SU-DHL-6 (cell line): Measurements from ENCODE around the gene CIAO3.

ENCODE experiments used
- CTCF ChIP-seq: fragments of 200-600 bp; sonication (generic); IDR thresholded peaks from one replicate; pipeline ENCODE4 v1.5.1; 2017; ENCODE audit warnings: antibody characterized with exemption, mild to moderate bottlenecking, low read length, moderate library complexity; ENCODE audit not compliant: insufficient read depth, poor library complexity, severe bottlenecking
- EZH2phosphoT487 ChIP-seq: fragments of 200-600 bp; sonication (generic), shearing (Covaris generic); conservative IDR thresholded peaks from 2 replicates; pipeline ENCODE4 v1.6.1; 2018; ENCODE audit warnings: mild to moderate bottlenecking, antibody characterized with exemption, low read length, moderate library complexity, mixed read lengths

GRCh38 chr16:778909-779527 is 38.2 kb upstream of the CIAO3 start:
- no peak for TF ChIP-seq CTCF
- TF ChIP-seq EZH2phosphoT487 = no peak
